K562 (cell line): ENCODE data around the gene PLEKHA7. TPM values are rescaled to one million over a fixed set of nuclear protein-coding genes. Genes with fewer than 3 reads are reported as not detected.

Experiments used
- CBFA2T3 ChIP-seq: fragments of 450-650 bp; IDR thresholded peaks from 2 replicates; pipeline ENCODE4 v1.6.1; 2017
- EP400 ChIP-seq: fragments of 450-650 bp; IDR thresholded peaks from 2 replicates; pipeline ENCODE4 v1.6.1; 2017; ENCODE audit warnings: antibody characterized with exemption, mild to moderate bottlenecking, moderate library complexity
- GATA2 ChIP-seq: sonication (generic); formaldehyde crosslinking; IDR thresholded peaks from 2 replicates; pipeline ENCODE4 v1.4.0; 2020; ENCODE audit warnings: mild to moderate bottlenecking, missing genetic modification reagents
- GTF2A2 ChIP-seq: IDR thresholded peaks from 2 replicates; pipeline ENCODE4 v1.6.1; 2016; ENCODE audit warnings: mild to moderate bottlenecking, missing genetic modification characterization, missing compliant biosample characterization
- HDAC2 ChIP-seq: fragments of 450-650 bp; IDR thresholded peaks from 2 replicates; pipeline ENCODE4 v1.6.1; 2016; ENCODE audit warnings: mild to moderate bottlenecking
- NCOR1 ChIP-seq: fragments of 450-650 bp; IDR thresholded peaks from 2 replicates; pipeline ENCODE4 v1.6.1; 2016; ENCODE audit warnings: mild to moderate bottlenecking, moderate library complexity
- PHB2 ChIP-seq: fragments of 450-650 bp; IDR thresholded peaks from 2 replicates; pipeline ENCODE4 v1.6.1; 2017; ENCODE audit warnings: low read depth
- RBFOX2 ChIP-seq: fragments of 200-400 bp; formaldehyde crosslinking; IDR thresholded peaks from 2 replicates; pipeline ENCODE4 v1.6.1; 2017; ENCODE audit warnings: low read depth, mild to moderate bottlenecking, low read length, moderate library complexity
- SNRNP70 ChIP-seq: fragments of 200-400 bp; formaldehyde crosslinking; optimal IDR thresholded peaks from 2 replicates; pipeline ENCODE3; 2017; ENCODE audit warnings: low read depth, low read length
- TRIM24 ChIP-seq, 2 experiments: fragments of 450-650 bp; IDR thresholded peaks; 2 replicates each; pipeline ENCODE4 v1.6.1; 2016
- XRCC3 ChIP-seq: fragments of 450-650 bp; IDR thresholded peaks from 2 replicates; pipeline ENCODE4 v1.6.1; 2017; ENCODE audit warnings: mild to moderate bottlenecking, moderate library complexity
- XRCC5 ChIP-seq: fragments of 200-400 bp; formaldehyde crosslinking; IDR thresholded peaks from 2 replicates; pipeline ENCODE4 v1.6.1; 2017; ENCODE audit warnings: low read depth, mild to moderate bottlenecking, low read length
- ZFX ChIP-seq: sonication (generic); formaldehyde crosslinking; IDR thresholded peaks from 2 replicates; pipeline ENCODE4 v1.8.0; 2022; ENCODE audit warnings: mild to moderate bottlenecking, missing genetic modification reagents, moderate library complexity
- ZNF12 ChIP-seq: sonication (generic); formaldehyde crosslinking; IDR thresholded peaks from 2 replicates; pipeline ENCODE4 v1.4.0; 2020; ENCODE audit warnings: mild to moderate bottlenecking, missing genetic modification reagents
- ZNF184 ChIP-seq: sonication (generic); formaldehyde crosslinking; IDR thresholded peaks from 2 replicates; pipeline ENCODE4 v1.5.0; 2020; ENCODE audit warnings: missing genetic modification reagents
- ZNF239 ChIP-seq: fragments of 250-450 bp; sonication (Bioruptor Pico); IDR thresholded peaks from 2 replicates; pipeline ENCODE4 v1.4.0; 2020; ENCODE audit warnings: mild to moderate bottlenecking
- ZNF3 ChIP-seq: fragments of 250-450 bp; sonication (Bioruptor Pico); IDR thresholded peaks from 2 replicates; pipeline ENCODE4 v1.5.0; 2021; ENCODE audit warnings: mild to moderate bottlenecking, moderate library complexity
- ZSCAN32 ChIP-seq: fragments of 450-650 bp; formaldehyde crosslinking; IDR thresholded peaks from 2 replicates; pipeline ENCODE4 v1.4.0; 2020; ENCODE audit warnings: mild to moderate bottlenecking, moderate library complexity
- polyA plus RNA-seq, 8 experiments: library from polyadenylated mRNA; depleted of rRNA in 4 of 8; stranded (reverse) in 5 of 8; unstranded in 3 of 8; fragments of >200 nt; fragmentation: Nextera tagmentation in 2 of 8; fragmentation: Illumina TruSeq in 1 of 8; extraction: Ambion mirVana in 2 of 8; extraction: Trizol in 1 of 8; gene quantifications; 2 replicates each; pipeline versions ENCODE4 v1.2.1 to v1.2.3, GENCODE V29; 2011 to 2014; ENCODE audit warnings: inconsistent platforms in 1 of 8, missing spikeins in 1 of 8
- total RNA-seq, 7 experiments: library from RNA; depleted of rRNA in 6 of 7; stranded (reverse); fragments of >200 nt in 6 of 7; fragmentation: Illumina TruSeq in 2 of 7; extraction: Trizol in 2 of 7; gene quantifications; 2 replicates each; pipeline versions ENCODE4 v1.2.1 to v1.2.3, GENCODE V29; 2011 to 2021; ENCODE audit warnings: low replicate concordance in 1 of 7
- TF ChIP-seq, protein P1 (sequence below), 2 experiments: fragments of 450-650 bp; IDR thresholded peaks; 2 replicates each; pipeline ENCODE4 v1.6.1; 2018; ENCODE audit warnings: mild to moderate bottlenecking in 2 of 2, low read depth in 1 of 2; ENCODE audit not compliant: partially characterized antibody in 2 of 2
- TF ChIP-seq, protein P2 (sequence below): IDR thresholded peaks from 2 replicates; pipeline ENCODE4 v1.6.1; 2012; ENCODE audit warnings: low read depth, low read length, improper control_type of control experiment, borderline replicate concordance
- TF ChIP-seq, protein P3 (sequence below), 2 experiments: fragments of 450-650 bp in 1 of 2; sonication (generic) in 1 of 2; formaldehyde crosslinking in 1 of 2; IDR thresholded peaks in 1 of 2; conservative IDR thresholded peaks in 1 of 2; 2 replicates each; pipeline versions ENCODE4 v1.6.1 to v1.8.1; 2016 to 2023; ENCODE audit warnings: mild to moderate bottlenecking in 2 of 2, moderate library complexity in 2 of 2, inconsistent platforms in 1 of 2, missing genetic modification reagents in 1 of 2
- TF ChIP-seq, protein P4 (sequence below): sonication (generic); formaldehyde crosslinking; IDR thresholded peaks from 2 replicates; pipeline ENCODE4 v1.8.0; 2022; ENCODE audit warnings: mild to moderate bottlenecking, missing genetic modification reagents, borderline replicate concordance

PLEKHA7 gene
- total and polyA plus RNA-seq, 9 of the 15 experiments (the other 6 are each of a cell fraction or from before 2014, with no cell fraction given): 0.06 to 0.77 (median 0.20) TPM; not detected in 1

DNA sequence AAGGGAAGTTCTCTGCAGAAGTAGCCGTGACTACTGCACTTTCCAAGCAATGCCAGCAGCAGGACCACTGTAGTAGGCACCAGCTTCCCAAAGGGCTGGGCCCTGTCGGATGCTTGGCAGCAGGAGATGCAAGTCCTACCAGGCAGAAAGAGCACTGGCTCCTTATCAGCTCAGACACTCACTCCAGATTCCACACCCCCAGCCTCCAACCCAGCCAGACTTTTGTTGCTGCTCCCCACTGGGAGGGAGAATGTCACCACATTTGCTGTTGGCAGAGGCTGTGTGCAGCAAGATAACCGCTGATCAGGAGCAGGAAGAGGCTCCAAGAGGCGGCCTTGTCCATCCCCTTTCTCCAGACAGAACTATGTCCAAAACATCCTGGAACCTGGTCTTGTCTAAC, 157.0 kb downstream of the PLEKHA7 start (continued):
- TF ChIP-seq, protein P1, sequence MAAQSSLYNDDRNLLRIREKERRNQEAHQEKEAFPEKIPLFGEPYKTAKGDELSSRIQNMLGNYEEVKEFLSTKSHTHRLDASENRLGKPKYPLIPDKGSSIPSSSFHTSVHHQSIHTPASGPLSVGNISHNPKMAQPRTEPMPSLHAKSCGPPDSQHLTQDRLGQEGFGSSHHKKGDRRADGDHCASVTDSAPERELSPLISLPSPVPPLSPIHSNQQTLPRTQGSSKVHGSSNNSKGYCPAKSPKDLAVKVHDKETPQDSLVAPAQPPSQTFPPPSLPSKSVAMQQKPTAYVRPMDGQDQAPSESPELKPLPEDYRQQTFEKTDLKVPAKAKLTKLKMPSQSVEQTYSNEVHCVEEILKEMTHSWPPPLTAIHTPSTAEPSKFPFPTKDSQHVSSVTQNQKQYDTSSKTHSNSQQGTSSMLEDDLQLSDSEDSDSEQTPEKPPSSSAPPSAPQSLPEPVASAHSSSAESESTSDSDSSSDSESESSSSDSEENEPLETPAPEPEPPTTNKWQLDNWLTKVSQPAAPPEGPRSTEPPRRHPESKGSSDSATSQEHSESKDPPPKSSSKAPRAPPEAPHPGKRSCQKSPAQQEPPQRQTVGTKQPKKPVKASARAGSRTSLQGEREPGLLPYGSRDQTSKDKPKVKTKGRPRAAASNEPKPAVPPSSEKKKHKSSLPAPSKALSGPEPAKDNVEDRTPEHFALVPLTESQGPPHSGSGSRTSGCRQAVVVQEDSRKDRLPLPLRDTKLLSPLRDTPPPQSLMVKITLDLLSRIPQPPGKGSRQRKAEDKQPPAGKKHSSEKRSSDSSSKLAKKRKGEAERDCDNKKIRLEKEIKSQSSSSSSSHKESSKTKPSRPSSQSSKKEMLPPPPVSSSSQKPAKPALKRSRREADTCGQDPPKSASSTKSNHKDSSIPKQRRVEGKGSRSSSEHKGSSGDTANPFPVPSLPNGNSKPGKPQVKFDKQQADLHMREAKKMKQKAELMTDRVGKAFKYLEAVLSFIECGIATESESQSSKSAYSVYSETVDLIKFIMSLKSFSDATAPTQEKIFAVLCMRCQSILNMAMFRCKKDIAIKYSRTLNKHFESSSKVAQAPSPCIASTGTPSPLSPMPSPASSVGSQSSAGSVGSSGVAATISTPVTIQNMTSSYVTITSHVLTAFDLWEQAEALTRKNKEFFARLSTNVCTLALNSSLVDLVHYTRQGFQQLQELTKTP (IDR thresholded peaks at IDR 0.05; ENCODE audit: low read depth in 1 of 2, partially characterized antibody in 2 of 2): no peak
- TF ChIP-seq, protein P2, sequence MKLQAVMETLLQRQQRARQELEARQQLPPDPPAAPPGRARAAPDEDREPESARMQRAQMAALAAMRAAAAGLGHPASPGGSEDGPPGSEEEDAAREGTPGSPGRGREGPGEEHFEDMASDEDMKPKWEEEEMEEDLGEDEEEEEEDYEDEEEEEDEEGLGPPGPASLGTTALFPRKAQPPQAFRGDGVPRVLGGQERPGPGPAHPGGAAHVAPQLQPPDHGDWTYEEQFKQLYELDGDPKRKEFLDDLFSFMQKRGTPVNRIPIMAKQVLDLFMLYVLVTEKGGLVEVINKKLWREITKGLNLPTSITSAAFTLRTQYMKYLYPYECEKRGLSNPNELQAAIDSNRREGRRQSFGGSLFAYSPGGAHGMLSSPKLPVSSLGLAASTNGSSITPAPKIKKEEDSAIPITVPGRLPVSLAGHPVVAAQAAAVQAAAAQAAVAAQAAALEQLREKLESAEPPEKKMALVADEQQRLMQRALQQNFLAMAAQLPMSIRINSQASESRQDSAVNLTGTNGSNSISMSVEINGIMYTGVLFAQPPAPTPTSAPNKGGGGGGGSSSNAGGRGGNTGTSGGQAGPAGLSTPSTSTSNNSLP: no peak
- TF ChIP-seq EP400: peak; percentile 42; the same call in 1 of the 2 replicates
- no peak for TF ChIP-seq ZNF12 (CRISPR knock-in tag)
- TF ChIP-seq RBFOX2: no peak
- peak; percentile 98 for TF ChIP-seq CBFA2T3
- 0 out of 2 replicates have a peak, but pooled peaks have one; percentile 59 for TF ChIP-seq XRCC5
- TF ChIP-seq HDAC2: peak; percentile 79
- TF ChIP-seq TRIM24 (IDR thresholded peaks at IDR 0.05): peak; percentile 87 to 89
- no peak for TF ChIP-seq ZSCAN32
- TF ChIP-seq NCOR1: peak; percentile 97
- no peak for TF ChIP-seq GTF2A2 (tag)
- TF ChIP-seq PHB2: peak; percentile 84; the same call in 1 of the 2 replicates
- no peak for TF ChIP-seq ZNF3 (CRISPR knock-in tag)
- peak; percentile 95 for TF ChIP-seq GATA2
- no peak for TF ChIP-seq ZNF184
- TF ChIP-seq, protein P3, sequence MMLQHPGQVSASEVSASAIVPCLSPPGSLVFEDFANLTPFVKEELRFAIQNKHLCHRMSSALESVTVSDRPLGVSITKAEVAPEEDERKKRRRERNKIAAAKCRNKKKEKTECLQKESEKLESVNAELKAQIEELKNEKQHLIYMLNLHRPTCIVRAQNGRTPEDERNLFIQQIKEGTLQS (IDR thresholded peaks at IDR 0.05): no peak
- TF ChIP-seq, protein P3 (CRISPR knock-in tag; conservative IDR thresholded peaks at IDR 0.05): 0 out of 2 replicates have a peak, but pooled peaks have one; percentile 29
- TF ChIP-seq, protein P4, sequence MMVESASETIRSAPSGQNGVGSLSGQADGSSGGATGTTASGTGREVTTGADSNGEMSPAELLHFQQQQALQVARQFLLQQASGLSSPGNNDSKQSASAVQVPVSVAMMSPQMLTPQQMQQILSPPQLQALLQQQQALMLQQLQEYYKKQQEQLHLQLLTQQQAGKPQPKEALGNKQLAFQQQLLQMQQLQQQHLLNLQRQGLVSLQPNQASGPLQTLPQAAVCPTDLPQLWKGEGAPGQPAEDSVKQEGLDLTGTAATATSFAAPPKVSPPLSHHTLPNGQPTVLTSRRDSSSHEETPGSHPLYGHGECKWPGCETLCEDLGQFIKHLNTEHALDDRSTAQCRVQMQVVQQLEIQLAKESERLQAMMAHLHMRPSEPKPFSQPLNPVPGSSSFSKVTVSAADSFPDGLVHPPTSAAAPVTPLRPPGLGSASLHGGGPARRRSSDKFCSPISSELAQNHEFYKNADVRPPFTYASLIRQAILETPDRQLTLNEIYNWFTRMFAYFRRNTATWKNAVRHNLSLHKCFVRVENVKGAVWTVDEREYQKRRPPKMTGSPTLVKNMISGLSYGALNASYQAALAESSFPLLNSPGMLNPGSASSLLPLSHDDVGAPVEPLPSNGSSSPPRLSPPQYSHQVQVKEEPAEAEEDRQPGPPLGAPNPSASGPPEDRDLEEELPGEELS: no peak
- TF ChIP-seq XRCC3: no peak
- TF ChIP-seq SNRNP70: no peak
- TF ChIP-seq ZFX (CRISPR knock-in tag): no peak
- no peak for TF ChIP-seq ZNF239 (CRISPR knock-in tag)
